Stimulated activated CD4-positive, alpha-beta T cell treated with anti-CD3 and anti-CD28 coated beads, Interleukin-1b, Interleukin-23, amount 100 ng/mL, for 48 hours (primary cell): ENCODE results near the gene KIF5B.
"Not testable (repeated sequence)": the region's sequence is repeated elsewhere in the genome, so short reads cannot be mapped to it uniquely, and the experiment has no call there.

Source experiments
- DNase-seq: peaks from one replicate; pipeline ENCODE4 v3.0.0-alpha.2; 2020

Gene KIF5B

DNA sequence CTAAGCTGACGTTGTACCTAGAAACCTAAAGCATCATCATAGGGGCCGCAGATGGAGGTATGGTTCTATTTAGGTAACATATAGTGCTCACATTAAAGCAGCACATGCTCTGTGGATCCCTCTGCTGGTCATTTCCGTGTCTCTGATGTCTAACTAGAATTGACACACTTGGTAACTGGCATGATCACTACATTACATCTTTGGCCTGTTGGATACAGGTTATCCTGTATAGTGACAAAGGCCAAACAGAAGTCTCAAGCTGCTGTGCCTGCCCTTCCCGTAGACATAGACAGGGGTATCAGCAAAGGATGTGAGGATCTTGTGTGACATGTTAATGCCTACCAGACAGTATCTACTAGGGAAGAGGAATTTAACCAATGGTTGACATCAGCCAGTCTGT, 51.2 kb downstream of the KIF5B start:
- no peak for DNase-seq

DNA sequence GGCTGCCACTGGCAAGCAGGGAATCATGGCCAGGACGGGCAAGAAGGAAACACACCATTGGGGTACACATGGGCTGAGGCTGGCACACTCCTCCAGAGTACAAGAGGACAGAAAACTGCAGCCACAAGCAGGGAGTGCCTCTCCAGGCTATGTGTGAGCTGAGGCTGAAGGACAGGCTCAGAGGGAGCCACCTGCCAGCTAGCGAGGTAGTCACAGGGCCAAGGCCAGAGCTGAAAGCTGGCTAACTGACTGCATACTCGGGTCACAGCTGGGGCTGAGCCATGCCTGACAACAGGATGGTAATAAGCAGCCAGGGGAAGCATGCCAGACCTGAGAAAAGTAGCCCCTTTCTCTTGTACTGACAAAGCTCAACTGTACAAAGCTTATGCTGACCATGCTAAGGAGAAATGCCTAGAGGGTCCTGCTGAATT, 52.0 kb downstream of the KIF5B start:
- DNase-seq = no peak

DNA sequence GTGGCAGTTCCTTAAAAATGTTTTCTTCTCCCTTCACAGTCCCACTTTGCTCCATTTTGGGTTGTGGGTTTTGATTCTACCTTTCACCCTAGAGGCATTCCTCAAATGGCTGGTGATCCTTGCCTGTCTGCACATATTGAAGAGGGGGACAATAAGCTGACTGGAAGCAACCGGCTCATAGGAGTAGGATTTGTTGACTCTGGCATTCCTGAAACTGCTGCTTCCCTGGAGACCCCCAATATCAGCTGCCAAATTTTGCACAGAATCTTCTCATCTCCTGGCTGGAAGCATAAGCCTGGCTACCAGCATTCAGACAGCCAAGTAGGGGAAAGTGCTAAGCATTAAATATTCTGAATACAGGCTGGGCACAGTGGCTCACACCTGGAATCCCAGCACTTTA, 53.7 kb downstream of the KIF5B start:
- no peak for DNase-seq

DNA sequence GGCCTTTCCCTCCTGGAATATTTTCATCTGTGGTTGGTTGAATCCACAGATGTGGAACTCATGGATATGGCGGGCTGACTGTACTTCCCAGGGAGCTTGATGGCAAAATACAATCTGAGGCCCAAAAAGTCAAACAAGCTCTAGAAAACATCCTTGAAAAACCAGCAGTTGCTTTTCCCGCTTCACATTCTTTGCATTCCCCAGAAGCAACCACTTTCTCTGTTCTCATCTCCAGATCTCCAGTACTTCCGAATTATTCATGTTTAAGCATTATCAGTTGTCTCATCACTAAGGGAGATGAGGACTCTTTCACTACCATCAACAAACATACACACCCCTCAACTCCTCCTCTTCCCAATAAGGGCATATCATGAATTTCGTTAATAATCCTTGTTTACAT, 55.3 kb downstream of the KIF5B start:
- no peak for DNase-seq

DNA sequence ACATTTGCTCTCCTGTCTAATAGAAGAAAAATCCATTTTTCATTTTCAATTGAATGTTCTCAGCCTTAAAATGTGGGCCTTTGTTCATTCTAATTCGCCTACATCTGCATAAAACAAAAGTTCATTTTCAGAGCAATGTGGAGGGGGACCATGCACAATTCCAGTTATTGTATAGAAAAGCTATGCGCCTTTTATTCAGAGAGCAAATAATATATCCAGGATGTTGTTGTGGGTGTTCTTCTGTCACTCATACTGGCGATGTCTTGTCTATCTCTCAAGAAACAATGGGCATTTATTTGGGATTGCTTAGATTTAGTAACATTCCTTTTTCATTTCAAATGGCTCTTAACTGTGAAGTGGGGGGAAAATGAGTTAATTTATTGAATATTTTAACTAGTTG, 56.4 kb downstream of the KIF5B start:
- DNase-seq = no peak

DNA sequence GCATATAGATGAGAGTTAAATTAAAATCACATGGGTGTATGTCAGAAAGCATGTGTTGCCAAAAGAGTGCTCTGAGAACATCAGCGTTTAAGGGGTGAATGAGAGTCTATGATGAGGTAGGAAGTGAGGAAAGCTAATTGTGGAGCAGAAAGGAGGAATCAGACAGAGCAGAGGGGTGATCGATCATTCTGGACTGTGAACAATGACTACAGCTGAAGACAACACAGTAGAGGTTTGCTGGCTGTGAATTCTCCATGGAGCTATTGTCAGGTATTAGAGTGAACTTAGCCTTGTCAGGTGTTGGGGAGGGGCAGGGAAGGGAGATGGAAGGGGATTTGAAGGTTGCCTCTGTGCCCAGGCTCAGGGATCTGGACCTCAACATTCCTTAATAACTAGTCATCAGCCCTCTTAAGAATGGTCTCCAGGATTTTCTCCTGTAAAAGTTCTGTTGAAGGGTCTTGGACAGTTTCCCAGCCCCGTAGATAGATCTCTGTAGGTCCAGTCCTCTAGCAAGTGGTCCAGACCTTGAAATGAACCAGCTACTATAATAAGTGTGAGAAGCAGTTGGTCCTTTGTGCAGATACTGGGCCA, 57.1 kb downstream of the KIF5B start:
- no peak for DNase-seq

DNA sequence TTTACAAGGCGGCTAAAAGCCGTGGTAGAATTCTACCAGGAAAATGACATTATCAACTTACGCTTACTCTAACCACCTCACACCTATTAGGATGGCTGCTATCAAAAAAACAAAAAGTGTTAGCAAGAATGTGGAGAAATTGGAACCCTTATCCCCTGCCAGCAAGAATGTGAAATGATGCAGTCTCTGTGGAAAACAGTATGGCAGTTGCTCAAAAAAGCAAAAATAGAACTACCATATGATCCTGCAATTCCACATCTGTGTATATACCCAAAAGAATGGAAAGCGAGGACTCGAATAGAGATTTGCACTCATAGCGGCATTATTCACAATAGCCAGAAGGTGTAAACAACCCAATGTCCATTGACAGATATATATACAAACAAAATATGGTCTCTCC, 61.3 kb downstream of the KIF5B start:
- DNase-seq = no peak

DNA sequence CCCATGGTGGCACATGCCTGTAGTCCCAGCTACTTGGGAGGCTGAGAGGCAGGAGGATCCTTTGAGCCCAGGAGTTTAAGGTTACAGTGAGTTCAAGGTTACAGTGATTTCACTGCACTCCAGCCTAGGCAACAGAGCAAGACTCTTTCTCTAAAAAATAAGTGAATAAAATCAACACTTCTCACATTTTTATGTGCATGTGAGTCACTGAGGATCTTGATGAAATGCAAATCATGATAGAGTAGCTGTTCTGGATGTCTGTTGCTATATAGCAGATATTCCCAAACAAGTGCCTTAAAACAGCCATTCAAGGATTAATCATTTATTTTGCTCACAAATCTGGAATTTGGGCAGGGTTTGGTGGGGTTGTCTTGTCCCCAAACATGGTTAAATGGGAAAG, 65.3 kb downstream of the KIF5B start:
- no peak for DNase-seq

DNA sequence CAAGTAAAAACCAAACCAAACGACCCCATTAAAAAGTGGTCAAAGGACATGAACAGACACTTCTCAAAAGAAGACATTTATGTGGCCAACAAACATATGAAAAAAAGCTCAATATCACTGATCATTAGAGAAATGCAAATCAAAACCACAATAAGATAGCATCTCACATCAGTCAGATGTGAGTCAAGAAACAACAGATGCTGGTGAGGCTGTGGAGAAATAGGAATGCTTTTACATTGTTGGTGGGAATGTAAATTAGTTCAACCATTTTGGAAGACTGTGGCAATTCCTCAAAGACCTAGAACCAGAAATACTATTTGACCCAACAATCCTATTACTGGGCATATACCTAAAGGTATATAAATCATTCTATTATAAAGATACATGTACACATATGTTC, 68.4 kb downstream of the KIF5B start:
- not testable (repeated sequence) for DNase-seq

DNA sequence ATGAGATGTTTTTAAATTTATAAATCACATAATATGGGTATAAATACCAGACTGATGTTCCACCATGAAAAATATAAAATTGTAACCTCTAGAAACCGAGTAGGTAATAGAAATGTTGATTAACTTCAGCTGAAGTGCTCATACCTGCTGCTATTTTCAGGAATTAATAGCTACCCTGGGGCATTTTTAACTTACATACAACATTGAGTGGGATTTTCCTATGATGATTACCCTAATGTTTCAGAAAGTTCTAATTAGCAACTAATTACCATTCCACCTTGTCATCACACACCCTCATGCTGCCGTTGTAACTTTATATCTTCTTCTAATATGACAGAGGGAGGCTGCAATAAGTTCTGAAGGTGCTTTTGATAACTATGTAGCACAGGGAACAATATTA, 74.1 kb downstream of the KIF5B start:
- DNase-seq = no peak

DNA sequence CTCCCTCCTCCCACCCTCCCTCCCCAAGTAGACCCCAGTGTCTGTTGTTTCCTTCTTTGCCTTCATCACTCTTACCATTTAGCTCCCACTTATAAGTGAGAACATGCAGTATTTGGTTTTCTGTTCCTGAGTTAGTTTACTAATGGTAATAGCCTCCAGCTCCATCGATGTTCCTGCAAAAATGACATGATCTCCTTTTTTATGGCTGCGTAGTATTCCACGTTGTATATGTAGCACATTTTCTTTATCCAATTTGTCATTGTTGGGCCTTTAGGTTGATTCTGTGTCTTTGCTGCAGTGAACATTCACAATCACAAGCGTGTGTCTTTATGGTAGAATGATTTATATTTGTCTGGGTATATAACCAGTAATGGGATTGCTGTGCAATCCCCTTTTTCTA, 75.8 kb downstream of the KIF5B start:
- no peak for DNase-seq

DNA sequence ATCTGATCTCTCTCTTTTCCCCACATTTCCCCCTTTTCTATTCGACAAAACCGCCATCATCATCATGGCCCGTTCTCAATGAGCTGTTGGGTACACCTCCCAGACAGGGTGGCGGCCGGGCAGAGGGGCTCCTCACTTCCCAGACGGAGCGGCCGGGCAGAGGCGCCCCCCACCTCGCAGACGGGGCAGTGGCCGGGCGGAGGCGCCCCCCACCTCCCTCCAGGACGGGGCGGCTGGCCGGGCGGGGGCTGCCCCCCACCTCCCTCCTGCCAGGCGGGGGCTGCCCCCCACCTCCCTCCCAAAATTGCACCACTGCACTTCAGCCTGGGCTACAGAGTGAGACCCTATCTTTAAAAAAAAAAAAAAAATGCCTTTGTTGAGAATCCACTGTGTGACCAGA, 77.2 kb downstream of the KIF5B start:
- not testable (repeated sequence) for DNase-seq

DNA sequence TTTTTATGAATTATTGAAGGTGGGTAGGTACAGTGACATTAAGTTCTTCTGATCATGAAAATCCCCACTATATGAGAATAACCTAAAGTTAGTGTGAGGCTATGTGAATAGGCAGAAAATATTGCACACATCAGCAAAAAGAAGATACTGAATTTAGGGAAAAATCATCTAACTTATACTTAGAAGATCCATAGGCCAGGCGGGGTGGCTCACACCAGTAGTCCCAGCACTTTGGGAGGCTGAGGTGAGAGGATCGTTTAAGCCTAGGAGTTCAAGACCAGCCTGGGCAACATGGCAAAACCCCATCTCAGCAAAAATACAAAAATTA, 78.1 kb downstream of the KIF5B start:
- DNase-seq = no peak

DNA sequence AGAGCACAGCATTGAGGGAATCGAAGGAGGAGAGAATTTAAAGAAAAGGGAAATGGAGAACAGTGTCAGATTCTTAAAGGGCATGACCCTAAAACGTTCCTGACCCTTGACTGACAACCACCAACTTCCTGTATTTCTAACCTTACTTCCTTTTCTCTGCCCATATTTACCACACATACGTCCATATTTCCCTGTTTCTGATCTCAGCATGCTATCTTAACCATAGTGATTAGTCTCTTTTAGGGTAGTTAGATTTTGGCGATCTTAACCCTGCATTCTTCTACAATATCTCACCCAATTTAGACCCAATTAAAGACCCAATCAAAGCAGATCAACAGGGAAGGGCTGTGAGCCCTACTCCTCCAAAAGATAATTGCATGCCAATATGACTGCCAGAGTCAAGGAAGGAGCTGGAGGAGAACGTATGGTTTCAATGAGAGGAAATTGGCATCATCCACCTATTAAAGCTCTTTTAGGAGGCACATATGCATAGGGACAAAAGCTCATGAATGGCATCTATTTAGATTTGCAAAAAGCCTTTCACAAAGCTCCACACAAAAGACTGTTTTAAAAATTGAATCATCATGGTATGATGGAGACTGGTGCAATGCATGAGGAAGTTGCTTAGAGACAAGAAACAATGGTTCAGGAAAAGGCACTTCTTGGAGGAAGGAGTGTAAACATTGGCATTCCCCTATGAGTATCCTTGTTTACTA, 78.6 kb downstream of the KIF5B start:
- DNase-seq = no peak

DNA sequence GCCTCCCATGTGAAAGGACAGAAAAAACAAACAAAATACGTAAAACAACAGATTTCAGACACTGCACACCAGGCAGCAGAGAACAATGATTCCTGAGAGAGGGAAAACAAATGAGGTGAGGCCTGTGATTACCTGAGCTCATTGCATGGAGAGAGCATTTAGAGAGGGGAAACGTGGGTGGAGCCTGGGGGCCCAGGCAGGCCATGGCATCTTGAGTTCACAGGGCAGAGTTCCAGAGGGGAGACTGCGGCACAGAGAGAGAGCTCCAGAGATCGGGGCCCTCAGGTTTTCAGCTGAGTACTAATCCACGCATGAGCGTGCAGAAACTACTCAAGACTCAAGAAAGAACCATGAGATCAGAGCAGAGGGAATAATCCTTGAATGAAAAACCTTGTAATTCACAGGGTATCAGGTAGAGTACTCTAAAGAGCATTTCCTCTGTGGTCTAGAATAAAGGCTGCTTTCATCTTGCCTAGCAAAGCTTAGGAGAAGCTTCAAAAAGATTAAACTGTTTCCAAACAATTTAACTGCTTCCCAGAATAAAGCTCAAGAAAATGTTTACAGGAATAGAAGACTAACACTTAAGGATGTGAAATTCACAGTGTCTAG, 81.0 kb downstream of the KIF5B start:
- no peak for DNase-seq

DNA sequence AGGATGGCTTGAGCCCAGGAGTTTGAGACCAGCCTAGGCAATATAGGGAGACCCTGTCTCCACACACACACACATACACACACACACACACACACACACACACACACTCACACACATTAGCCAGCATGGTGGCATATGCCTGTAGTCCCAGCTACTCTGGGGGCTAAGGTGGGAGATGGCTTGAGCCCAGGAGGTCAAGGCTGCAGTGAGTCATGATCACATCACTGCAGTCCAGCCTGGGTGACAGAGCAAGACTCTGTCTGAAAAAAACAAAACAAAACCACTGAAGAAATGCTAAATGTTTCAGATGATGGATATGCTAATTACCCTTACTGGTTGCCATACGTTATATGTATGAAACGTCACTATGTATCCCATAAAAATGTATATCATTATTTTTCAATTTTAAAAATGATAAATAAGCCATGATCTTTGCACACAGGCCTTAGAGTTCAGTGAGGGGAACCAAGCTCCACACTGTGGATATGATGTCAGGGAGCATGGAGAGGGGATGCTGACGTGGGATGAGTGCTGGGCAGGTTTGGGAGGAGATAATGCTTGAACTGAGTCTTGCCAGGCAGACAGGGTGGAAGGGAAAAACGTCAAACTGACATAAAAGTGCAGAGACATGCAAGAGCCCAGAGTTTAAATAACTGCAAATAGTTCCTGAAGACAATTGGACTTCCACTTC, 81.6 kb downstream of the KIF5B start:
- DNase-seq = no peak

DNA sequence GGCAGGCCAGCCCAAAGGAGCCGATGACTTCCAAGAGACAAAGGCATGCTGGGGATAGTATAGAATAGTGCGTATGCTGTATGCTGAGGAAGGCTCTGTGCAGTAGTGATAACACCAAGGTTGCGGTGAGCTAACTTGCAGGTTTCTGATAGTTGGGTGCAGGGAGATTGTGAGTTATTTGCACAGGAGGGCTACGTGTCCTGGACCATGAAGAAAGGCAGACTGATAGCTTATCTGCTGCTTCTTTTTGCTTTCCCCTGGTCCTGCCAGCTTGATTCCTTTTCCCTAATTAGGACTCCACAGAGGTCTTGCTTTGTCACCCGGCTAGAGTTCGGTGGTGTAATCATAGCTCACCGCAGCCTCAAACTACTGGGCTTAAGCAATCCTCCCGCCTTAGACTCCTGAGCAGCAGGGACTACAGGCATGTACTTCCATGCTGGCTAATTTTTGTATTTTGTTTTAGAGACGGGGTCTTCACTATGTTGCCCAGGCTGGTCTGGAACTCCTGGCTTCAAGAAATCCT, 83.6 kb downstream of the KIF5B start:
- DNase-seq = no peak

DNA sequence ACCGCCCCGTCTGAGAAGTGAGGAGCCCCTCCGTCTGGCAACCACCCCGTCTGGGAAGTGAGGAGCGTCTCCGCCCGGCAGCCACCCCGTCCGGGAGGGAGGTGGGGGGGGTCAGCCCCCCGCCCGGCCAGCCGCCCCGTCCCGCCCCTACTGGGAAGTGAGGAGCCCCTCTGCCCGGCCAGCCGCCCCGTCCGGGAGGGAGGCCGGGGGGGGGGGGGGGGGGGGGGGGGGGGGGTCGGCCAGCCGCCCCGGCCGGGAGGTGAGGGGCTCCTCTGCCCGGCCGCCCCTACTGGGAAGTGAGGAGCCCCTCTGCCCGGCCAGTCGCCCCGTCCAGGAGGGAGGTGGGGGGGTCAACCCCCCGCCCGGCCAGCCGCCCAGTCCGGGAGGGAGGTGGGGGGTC, 86.4 kb downstream of the KIF5B start:
- not testable (repeated sequence) for DNase-seq

DNA sequence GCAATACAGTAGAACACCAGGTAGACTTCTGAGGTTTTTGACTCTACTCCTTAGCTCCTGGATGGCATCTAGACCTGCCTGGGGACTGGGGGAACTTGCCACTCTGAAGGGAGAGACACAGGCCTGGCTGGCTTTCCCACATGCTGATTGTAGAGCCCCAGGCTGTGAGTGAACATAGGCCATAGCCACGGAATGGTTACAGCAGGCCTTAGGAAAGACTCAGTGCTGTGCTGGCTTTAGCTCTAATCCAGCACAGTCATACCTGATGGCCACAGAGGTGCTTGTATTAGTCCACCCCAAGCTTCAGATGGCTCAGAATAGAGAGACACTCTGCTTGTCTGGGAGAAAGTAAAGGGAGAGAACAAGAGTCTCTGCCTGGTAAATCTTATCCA, 92.6 kb downstream of the KIF5B start:
- DNase-seq = no peak

DNA sequence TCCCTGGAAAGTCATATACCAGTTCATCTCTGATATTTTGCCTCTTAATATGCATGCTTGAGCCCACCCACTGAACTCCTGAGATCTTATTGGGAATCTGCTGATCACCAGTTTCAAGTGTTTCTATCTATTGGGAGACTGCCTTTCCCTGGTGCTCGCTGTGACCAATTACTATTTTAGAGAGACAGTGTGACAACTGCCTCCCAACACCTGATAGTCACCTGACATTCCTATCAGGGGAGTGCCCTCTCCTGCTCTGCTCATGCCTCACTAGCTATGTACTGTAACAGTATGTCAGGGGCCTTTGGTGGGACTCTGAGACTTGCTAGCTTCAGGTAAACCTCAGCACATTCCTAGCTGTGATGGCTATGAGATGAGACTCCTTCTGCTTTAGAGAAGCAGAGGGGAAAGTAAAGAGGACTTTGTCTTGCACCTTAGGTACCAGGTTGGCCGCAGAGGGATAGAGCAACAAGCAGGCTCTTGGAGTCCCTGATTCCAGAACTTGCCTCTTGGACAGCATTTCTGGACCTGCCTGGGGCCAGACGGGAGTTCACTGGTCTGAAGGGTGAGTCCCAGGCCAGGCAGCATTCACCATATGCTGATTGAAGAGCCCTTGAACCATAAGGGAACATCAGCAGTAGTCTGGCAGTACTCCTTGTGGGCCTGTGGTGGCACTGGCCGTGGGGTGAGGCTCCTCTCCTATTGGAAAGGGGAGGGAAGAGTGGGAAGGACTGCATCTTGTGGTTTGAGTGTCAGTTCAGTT, 93.2 kb downstream of the KIF5B start:
- no peak for DNase-seq

DNA sequence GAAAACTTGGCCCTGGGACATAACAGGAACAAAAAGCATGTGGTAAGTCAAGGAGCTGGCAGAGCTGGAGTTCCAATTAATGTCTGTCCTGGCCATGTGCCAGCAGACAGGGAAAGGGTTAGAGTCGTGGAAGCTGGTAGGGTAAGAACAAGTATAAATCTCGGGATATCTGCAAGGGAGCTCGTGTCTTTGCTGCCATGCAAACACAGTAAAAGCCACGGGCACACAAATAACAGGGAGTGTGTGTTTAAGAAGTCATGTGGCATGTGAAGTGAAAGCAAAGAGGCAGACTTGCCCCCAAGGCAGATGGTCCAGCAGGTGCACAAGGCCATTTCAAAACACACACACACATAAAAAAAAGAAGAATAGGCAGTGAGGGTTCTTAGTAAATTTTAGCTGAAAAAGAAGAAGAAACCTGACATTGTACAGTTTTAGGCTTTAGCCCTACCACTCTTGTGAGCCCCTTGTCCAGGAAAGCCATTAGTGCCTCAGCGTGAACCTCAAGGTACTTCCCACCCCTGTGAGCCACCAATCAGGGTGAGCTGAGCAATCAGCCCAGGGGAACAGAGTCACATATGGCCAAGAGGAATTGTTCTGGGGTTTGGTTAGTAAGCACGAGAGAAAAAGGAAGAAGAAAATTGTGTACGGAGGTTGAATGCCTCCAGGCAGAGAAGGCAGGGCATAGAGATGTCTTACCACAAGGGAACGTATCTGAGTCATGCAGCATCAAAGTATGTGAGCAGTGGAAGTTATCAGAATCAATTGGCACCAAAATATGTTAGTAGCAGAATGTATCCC, 94.7 kb downstream of the KIF5B start:
- DNase-seq = no peak

DNA sequence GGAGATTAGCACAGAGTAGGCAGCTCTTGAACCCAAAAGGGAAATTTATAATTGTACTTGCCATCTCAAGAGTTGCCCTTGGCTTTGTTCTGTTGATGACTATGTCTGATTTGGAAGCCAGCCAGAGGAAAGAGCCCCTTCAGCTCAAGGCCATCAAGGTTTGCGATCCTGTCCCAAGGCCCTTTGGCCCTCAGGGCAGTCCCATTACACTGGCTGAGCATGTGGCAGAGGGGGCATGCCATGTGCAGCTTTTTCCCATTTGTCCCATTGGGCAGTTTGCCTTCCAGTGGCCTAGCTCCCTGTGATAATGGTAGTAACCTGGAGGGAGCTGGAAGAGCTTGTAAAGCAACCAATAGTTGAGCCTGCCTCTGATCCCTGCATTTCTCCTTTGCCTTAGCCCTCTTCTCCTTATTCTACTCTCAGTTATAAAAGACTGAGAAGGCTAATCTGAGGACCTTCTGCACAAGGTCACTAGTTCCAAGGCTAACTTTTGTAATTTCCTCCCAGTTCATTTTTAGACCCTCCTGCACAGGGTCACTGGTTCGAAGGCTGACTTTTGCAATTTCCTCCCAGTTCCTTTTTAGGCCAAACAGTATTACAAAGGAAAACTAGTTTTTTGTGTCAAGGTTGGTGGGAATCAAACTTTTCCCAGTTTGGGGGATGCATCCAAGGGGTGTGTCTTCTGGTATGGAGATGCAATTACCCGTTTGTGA, 96.6 kb downstream of the KIF5B start:
- DNase-seq = no peak
